HG02938 (cell line): ENCODE results near the gene TRNP1.
"Not testable (repeated sequence)": the region's sequence is repeated elsewhere in the genome, so short reads cannot be mapped to it uniquely, and the experiment has no call there.

ENCODE experiments used
- ATAC-seq: cut with Tn5 transposase; IDR thresholded peaks from one replicate; pipeline ENCODE4 v1.9.1; 2021; ENCODE audit warnings: mild to moderate bottlenecking, moderate library complexity; ENCODE audit not compliant: unreplicated experiment

Gene TRNP1

GRCh38 chr1:26993237-26994019 lies at the start of gene TRNP1:
TRNP1 (plus strand) TSS chr1:26993692; CDS start chr1:26993787, 95 bp downstream.
- no peak for ATAC-seq

- no peak for ATAC-seq
Measured at GRCh38 chr1:26945138-26945537, 48.4 kb upstream of the TRNP1 start.

GRCh38 chr1:26945728-26946127 lies 47.8 kb upstream of the TRNP1 start:
- no peak for ATAC-seq

GRCh38 chr1:26946270-26946669 lies 47.2 kb upstream of the TRNP1 start:
- ATAC-seq, result no peak

GRCh38 chr1:26948725-26949057 lies 44.8 kb upstream of the TRNP1 start:
- not testable (repeated sequence) for ATAC-seq

- no peak for ATAC-seq
Measured at GRCh38 chr1:26949266-26949925, 44.1 kb upstream of the TRNP1 start.

- ATAC-seq, result no peak
Measured at GRCh38 chr1:26949926-26950319, 43.6 kb upstream of the TRNP1 start.

- ATAC-seq, result no peak
Measured at GRCh38 chr1:26950602-26951001, 42.9 kb upstream of the TRNP1 start.

GRCh38 chr1:26951216-26951615 lies 42.3 kb upstream of the TRNP1 start:
- ATAC-seq, result no peak

GRCh38 chr1:26951821-26952497 lies 41.5 kb upstream of the TRNP1 start:
- no peak for ATAC-seq

- no peak for ATAC-seq
Measured at GRCh38 chr1:26953374-26953773, 40.1 kb upstream of the TRNP1 start.

GRCh38 chr1:26956321-26956720 lies 37.2 kb upstream of the TRNP1 start:
- ATAC-seq, result no peak

- no peak for ATAC-seq
Measured at GRCh38 chr1:26957306-26957705, 36.2 kb upstream of the TRNP1 start.

- no peak for ATAC-seq
Measured at GRCh38 chr1:26959270-26959669, 34.2 kb upstream of the TRNP1 start.

- ATAC-seq, result no peak
Measured at GRCh38 chr1:26959722-26960624, 33.5 kb upstream of the TRNP1 start, which contains the start of gene KDF1. KDF1 (minus strand) TSS chr1:26960468; CDS start chr1:26952380, 8,088 bp downstream.

GRCh38 chr1:26960625-26960966 lies 32.9 kb upstream of the TRNP1 start:
- ATAC-seq, result no peak

GRCh38 chr1:26961826-26962225 lies 31.7 kb upstream of the TRNP1 start:
- ATAC-seq, result no peak

- no peak for ATAC-seq
Measured at GRCh38 chr1:26965213-26965612, 28.3 kb upstream of the TRNP1 start.

- no peak for ATAC-seq
Measured at GRCh38 chr1:26965628-26966027, 27.9 kb upstream of the TRNP1 start.

GRCh38 chr1:26970810-26971209 lies 22.7 kb upstream of the TRNP1 start:
- ATAC-seq, result no peak

GRCh38 chr1:26971590-26971989 lies 21.9 kb upstream of the TRNP1 start:
- no peak for ATAC-seq
